NCI-H1930 (cell line): ENCODE data around the gene TRAPPC2B.
"Not testable (repeated sequence)": the region's sequence is repeated elsewhere in the genome, so short reads cannot be mapped to it uniquely, and the experiment has no call there.

ENCODE experiments used
- DNase-seq, 2 experiments: peaks; one replicate each; lab custom pipeline; 2025; lab: John Stamatoyannopoulos, UW

Gene TRAPPC2B

GRCh38 chr19:57374647-57375046 lies 11.3 kb downstream of the TRAPPC2B start:
- not testable (repeated sequence) for DNase-seq

- DNase-seq: no peak
Observed at GRCh38 chr19:57376151-57376550, 12.8 kb downstream of the TRAPPC2B start.

- no peak for DNase-seq
Observed at GRCh38 chr19:57377498-57378146, 14.3 kb downstream of the TRAPPC2B start.

GRCh38 chr19:57380923-57381322 lies 17.6 kb downstream of the TRAPPC2B start:
- no peak for DNase-seq

- DNase-seq: no peak
Observed at GRCh38 chr19:57382806-57383488, 19.6 kb downstream of the TRAPPC2B start.

- DNase-seq: no peak
Observed at GRCh38 chr19:57389194-57389729, 25.9 kb downstream of the TRAPPC2B start.

GRCh38 chr19:57389730-57390598 lies 26.6 kb downstream of the TRAPPC2B start, which contains the start of gene ZNF548:
Gene ZNF548 (plus strand): TSS chr19:57389854. CDS start chr19:57390100, 246 bp downstream.
- peak; percentile 99 to 100 for DNase-seq

GRCh38 chr19:57395710-57396109 lies 32.4 kb downstream of the TRAPPC2B start:
- DNase-seq: no peak

- DNase-seq: no peak
Observed at GRCh38 chr19:57398868-57399267, 35.5 kb downstream of the TRAPPC2B start.

- DNase-seq: no peak
Observed at GRCh38 chr19:57403737-57404563, 40.6 kb downstream of the TRAPPC2B start.

GRCh38 chr19:57406516-57407123 lies 43.3 kb downstream of the TRAPPC2B start:
- DNase-seq: peak; percentile 52 to 69

GRCh38 chr19:57410877-57411671 lies 47.7 kb downstream of the TRAPPC2B start, which contains the start of gene ZNF17:
Gene ZNF17 (plus strand): TSS chr19:57411161. CDS start chr19:57413616, 2,455 bp downstream.
- DNase-seq: peak; percentile 88 to 93
